ENCODE results near the gene TBPL1. TPM values are rescaled to one million over a fixed set of nuclear protein-coding genes. Genes with fewer than 3 reads are reported as not detected.
A peak's percentile ranks its signal among the peaks of the same experiment; 100 is the strongest.

Gene TBPL1
- 10 to 100 TPM in 2 of 6 donors, 1 to 10 TPM in 4; 6.5 to 13.4 (median 9.1) TPM for total RNA-seq
- polyA plus RNA-seq = 10 to 100 TPM; 14.0 to 20.6 TPM

DNA sequence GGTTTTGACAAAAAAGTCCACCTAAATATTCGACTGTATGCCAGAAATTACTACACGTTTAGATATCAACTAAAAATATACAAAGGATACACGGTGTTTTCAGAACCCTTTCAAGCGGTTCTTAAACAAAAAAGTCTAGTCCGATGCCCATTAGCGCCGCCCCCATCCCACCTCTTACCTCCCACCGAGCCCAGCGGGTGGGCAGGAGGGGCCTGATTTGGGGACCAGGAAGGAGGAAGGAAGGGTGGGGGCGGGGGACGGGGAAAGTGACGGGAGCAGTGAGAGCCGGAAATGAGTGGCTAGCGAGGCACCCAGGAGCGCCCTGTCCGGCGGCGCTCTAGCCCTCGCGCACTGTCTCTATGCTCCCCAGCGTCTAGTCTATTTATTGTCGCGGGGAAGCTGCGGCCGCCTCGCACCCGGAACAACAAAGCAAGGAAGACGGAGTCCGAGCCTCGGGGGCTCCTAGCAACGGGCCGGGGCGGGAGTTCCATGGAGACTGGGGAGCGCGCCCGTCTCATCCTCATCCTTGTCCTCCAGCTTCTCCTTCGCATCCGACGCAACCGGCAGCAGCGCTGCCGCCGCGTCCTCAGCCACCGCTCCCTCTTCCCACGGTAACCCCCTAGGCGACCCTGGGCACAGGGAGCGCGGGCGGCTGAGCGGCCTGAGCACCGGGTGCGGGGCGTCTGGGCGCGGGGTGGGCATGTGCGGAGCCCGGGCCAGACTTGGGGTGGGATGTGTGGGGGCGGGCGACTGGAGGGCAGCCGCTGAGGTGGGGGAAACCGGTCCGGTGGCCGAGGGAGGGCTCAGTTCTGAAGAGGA is at the start of gene TBPL1:
TSS of gene TBPL1 (plus strand) at position 410 of the 819 bp plus-strand sequence. CDS start 26,902 bp downstream, outside the sequence.
- 0 to 1% methylated on average over 61 to 64 of the region's 64 CpGs for WGBS, 2 donors

DNA sequence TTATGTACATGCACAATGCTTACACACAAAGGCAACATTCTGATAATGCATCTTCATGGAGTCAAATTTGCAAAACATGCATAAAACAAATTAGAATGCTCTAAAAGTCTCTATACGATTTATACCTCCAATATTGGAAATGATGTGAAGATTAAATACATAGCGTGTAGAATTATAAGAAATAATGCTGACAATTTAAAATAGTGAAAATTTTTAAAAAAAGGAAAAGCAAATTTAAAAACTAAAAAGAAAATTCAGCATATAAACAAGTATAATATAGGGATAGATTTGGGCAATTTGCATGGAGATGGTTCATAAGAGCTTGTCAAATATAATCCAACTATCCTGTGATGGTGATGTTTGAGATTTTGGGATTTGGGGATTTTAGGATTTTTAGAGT is 49.2 kb upstream of the TBPL1 start:
- 72 to 90% methylated on average over 2 of the region's 2 CpGs for WGBS, 2 donors
- FAIRE-seq = no peak
- H3K4me3 ChIP-seq = no peak overlapping the region
- ATAC-seq = no peak
- TF ChIP-seq, protein P1, sequence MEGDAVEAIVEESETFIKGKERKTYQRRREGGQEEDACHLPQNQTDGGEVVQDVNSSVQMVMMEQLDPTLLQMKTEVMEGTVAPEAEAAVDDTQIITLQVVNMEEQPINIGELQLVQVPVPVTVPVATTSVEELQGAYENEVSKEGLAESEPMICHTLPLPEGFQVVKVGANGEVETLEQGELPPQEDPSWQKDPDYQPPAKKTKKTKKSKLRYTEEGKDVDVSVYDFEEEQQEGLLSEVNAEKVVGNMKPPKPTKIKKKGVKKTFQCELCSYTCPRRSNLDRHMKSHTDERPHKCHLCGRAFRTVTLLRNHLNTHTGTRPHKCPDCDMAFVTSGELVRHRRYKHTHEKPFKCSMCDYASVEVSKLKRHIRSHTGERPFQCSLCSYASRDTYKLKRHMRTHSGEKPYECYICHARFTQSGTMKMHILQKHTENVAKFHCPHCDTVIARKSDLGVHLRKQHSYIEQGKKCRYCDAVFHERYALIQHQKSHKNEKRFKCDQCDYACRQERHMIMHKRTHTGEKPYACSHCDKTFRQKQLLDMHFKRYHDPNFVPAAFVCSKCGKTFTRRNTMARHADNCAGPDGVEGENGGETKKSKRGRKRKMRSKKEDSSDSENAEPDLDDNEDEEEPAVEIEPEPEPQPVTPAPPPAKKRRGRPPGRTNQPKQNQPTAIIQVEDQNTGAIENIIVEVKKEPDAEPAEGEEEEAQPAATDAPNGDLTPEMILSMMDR (IDR thresholded peaks at IDR 0.05) = no peak
- no peak for DNase-seq
- no peaks in the 10 kb centered on the region for H3K36me3 ChIP-seq
- H3K4me1 ChIP-seq = no peaks in the 10 kb centered on the region
- no peaks in the 10 kb centered on the region for H3K9me3 ChIP-seq
- intact Hi-C loops (cut with DNase I) = no loop called here
- no peak overlapping the region for H3K27ac ChIP-seq
- H3K27me3 ChIP-seq = peaks cover 0 to 4% (median 1%) of the 10 kb centered on the region in 4 donors

More for the DNA sequence above, at the start of gene TBPL1:
- DNase-seq (peak; percentile 86 to 93 (median 89)), FAIRE-seq (no peak), ATAC-seq (peak; percentile 95 to 98 (median 96))
- Histone ChIP-seq H3K9me3 (no peaks in the 10 kb centered on the region), H3K36me3 (no peaks in the 10 kb centered on the region), H3K27ac (peak within 1 kb of the TSS; percentile 86 to 94 (median 90)), H3K4me3 (peak within 1 kb of the TSS; percentile 75 to 92 (median 88)), H3K27me3 (no peaks in the 10 kb centered on the region), H3K4me1 (peaks cover 10 to 29% (median 24%) of the 10 kb centered on the region in 3 donors)
- TF ChIP-seq, protein P1 (IDR thresholded peaks at IDR 0.05) = no peak
- intact Hi-C loops (cut with DNase I) = no loop called here

DNA sequence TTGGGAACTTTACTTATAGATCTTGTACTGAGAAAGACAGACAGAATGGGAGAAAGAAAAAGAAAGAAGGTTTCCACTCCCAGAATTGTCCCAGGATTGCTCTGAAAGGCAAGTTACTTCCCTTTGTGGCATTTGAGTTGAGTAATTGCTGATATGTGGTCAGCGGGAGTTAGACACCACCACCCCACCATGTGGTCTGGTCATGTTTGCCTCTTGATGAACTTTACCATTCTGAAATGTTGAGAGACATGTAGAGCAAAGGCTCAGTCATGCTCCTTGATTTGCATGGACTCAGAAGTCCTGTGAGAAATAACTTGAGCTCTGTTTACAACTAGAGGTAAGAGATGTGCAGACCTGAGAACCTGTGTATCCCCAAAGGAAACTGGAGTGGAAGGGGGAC is 47.0 kb upstream of the TBPL1 start:
- FAIRE-seq = no peak
- no peaks in the 10 kb centered on the region for H3K36me3 ChIP-seq
- no peak for DNase-seq
- peaks cover 0 to 7% (median 0%) of the 10 kb centered on the region in 4 donors for H3K27me3 ChIP-seq
- no peaks in the 10 kb centered on the region for H3K4me1 ChIP-seq
- H3K27ac ChIP-seq = no peak overlapping the region
- TF ChIP-seq, protein P1 (IDR thresholded peaks at IDR 0.05) = no peak
- H3K4me3 ChIP-seq = no peak overlapping the region
- intact Hi-C loops (cut with DNase I) = no loop called here
- H3K9me3 ChIP-seq = no peaks in the 10 kb centered on the region
- 60 to 81% methylated on average over 1 of the region's 1 CpG for WGBS, 2 donors
- no peak for ATAC-seq

DNA sequence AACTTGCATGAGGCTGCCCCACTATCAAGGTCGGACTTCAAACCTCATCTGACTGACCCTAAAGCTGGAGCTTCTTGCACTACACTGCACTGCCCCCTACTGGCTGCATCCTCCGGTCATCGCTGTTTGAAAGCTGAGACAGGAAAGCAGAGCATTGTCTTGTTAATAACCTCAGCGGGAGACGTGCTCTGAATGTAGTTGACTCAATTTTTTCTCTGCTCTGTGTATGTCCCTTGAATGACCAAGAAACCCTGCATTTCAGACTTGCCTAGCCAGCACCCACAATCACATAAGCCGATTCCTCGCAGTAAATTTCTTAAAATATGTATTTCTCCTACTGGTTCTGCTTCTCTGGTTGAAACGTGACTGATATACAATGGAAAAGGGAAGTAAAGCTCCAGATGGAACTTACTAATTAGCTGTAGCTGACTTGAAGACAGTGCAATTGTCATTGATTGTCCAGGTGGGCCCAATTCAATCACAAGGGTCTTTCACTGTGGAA is 36.3 kb upstream of the TBPL1 start:
- TF ChIP-seq, protein P1 (IDR thresholded peaks at IDR 0.05) = peak; percentile 48 to 74 (median 72)
- intact Hi-C loops (cut with DNase I) = loop anchor here in 2 of 3 donors (5.0 to 10.0 kb wide), 2 partner anchors 349 to 352 kb away; no protein-coding TSS in a partner anchor
- H3K9me3 ChIP-seq = no peaks in the 10 kb centered on the region
- no peaks in the 10 kb centered on the region for H3K36me3 ChIP-seq
- peak; percentile 50 to 95 (median 88) for ATAC-seq
- DNase-seq = peak; percentile 54 to 94 (median 78)
- no peak for FAIRE-seq
- H3K4me3 ChIP-seq = no peak overlapping the region
- 16 to 17% methylated on average over 8 of the region's 8 CpGs for WGBS, 2 donors
- H3K27ac ChIP-seq = no peak overlapping the region
- H3K4me1 ChIP-seq = no peaks in the 10 kb centered on the region
- no peaks in the 10 kb centered on the region for H3K27me3 ChIP-seq
